Inflammatory macrophage treated with lipopolysaccharide for 4 hours (primary cell): Measurements from ENCODE around the gene NCAN.
"Not testable (repeated sequence)": the region's sequence is repeated elsewhere in the genome, so short reads cannot be mapped to it uniquely, and the experiment has no call there.

Experiments used
- DNase-seq: peaks from one replicate; pipeline ENCODE4 v3.0.0-alpha.2; 2020

NCAN gene

DNA sequence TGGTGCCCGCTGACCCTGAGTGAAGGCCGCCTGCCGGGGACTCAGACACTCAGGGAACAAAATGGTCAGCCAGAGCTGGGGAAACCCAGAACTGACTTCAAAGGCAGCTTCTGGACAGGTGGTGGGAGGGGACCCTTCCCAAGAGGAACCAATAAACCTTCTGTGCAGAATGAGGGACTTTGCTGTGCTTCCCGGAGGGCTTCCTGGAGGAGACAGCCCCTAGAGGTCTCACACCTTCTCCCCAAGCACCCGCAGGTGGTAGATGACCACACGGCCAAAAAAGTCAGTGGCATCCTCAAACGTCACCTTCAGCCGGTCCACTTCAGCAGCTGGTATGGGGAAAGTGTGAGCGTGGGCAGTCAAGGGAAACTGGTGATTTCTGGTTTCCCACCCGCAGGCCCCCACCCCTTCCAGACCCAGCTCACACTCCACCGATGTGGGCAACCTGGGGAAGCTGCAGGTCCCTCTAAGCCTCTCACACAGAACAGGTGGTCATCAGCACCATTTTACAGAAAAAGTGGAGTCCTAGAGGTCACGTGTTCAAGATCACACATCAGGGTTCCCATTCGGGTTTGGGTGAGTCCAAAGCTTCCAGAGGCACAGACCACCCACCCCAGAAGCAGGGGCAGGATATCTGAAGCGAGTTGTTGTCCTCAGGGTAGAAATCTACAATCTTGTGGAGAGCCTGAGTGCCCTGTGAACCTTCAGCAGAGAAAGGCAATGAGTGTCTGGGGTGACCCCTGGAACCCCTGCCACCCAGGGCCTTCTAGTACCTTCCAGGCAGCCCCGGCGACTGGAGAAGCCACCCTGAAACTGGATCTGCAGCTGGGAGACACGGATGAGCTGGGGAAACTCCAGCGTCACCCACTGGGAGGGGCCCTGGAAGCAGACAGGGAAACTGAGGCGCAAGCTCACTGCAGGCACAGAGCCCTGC, 9.8 kb upstream of the NCAN start:
- no peak for DNase-seq

DNA sequence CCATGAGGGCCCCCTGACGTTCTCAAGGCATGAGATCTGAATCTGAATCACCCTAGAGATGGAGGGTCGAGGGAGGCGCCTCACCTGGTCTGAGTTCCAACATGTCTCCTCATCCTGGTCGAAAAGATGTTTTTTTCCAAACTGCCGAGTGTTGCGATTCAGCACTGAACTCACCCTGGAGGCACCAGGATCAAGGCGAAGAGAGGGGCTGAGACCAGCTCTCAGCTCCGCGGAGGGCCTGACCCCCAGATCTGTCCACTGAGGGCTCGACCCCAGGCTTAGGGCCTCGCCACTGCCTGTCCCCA, 9.1 kb upstream of the NCAN start:
- no peak for DNase-seq

- DNase-seq = peak; percentile 94
Observed at GRCh38 chr19:19203012-19203856, 8.5 kb upstream of the NCAN start, which contains the start of gene NR2C2AP. Gene NR2C2AP, minus strand, starts transcription at chr19:19203414. Its CDS starts 354 bp downstream, at chr19:19203060.

DNA sequence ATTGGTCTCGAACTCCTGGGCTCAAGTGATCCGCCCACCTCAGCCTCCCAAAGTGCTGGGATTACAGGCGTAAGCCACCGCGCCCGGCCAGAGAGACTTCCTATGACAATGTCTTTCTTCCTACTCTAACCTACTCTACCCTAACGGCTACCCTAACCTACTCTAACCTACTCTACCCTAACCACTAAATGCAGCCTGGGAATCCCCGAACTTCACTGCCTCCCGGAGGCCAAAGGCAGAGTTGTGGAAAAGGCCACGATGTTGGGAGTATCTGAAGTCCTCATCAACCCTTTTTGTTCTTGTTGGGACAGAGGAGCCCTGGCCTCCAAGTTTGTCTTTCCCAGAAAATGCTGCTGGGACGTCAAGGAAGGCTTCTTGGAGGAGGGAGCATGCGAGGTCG, 7.6 kb upstream of the NCAN start:
- DNase-seq = no peak

GRCh38 chr19:19205416-19206410, 6.0 kb upstream of the NCAN start:
- no peak for DNase-seq

- no peak for DNase-seq
Observed at GRCh38 chr19:19206938-19207337, 4.8 kb upstream of the NCAN start.

GRCh38 chr19:19207637-19208572, 3.9 kb upstream of the NCAN start:
- DNase-seq = no peak

- DNase-seq = no peak
Observed at GRCh38 chr19:19209372-19209771, 2.4 kb upstream of the NCAN start.

DNA sequence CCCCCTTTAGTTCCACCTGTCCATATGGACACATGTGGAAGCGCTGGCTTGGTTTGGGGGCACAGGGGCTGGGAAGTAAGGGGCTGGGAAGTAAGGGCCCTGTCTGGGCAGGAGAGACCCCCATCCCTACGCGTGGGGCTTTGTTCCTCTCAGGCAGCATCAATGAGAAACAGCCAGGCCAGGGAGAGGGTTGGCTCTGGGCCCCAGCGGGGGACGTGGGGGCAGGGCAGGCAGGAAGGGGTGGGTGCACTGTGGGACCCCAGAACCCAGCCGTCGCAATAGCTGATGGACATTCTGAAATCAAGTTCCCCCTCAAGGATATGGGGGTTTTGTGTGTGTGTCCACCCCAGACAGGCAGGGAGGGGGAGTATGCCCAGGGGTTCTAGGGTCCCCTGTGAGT, 1.2 kb downstream of the NCAN start:
- DNase-seq = no peak

DNA sequence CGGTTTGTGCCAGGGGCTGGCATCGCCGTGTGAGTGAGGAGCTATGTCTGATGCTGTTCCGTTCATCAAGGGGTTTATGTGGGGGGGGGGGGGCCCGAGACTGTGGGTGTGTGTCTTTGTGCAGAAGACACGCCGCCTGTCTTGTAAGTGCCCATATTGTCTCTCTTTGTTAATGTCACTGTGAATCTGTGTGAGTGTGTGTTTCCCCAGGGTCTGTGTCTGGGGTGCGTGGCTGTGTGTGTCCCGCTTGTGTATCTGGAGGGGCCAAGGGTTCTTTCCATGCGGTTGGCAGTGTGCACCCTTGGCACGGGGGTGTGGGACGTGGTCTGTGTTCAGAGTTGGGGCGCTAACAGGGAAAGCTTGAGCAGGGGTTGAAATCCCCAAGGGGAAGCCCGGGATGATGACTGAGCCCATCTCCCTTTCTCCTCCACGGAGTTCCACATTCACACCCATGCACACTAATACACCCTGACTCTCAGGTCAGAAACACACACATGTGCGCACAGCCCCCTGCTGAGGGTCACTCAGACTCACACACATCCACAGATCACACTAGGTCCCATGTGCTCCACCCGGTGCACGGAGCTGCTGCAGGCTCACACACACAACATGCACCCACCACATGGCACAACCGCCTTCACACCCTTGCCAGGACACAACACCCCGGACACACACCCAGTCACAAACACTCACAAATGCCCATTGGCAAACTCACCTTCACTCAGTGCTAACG, 1.8 kb downstream of the NCAN start:
- DNase-seq = no peak

DNA sequence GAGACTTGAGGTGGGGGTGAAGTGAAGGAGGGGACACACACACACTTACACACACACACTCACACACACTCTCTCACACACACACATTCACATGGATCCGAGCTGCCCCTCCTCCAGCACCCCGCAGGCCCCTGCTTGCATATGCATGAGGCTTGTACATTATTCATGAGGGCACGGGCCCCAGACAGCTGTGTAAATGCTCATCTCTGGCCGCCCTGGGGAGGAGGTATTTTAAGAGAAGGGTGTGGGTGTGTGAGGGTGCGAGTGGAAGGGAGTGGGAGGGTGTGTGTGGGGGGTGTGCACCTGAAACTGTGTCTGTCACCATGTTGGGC, 2.4 kb downstream of the NCAN start:
- no peak for DNase-seq

GRCh38 chr19:19214892-19215291, 3.1 kb downstream of the NCAN start:
- DNase-seq = no peak

DNA sequence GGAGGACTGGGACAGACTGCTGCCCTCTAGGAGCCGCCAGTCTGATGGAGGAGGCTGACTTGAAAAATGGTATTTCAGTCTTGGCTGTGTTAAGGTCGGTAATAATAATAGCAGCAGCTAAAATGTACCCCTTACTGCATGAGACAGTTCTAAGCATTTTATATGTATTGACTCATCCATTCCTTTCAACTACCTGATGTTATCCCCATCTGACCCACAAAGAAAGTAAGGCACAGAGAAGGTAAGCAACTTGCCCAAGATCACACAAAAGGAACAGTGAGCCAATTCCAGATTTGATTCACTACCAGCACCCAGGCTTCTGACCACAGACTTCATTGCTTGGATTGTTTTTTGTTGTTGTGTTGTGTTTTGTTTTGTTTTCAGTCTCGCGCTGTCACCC, 4.0 kb downstream of the NCAN start:
- DNase-seq = no peak

DNA sequence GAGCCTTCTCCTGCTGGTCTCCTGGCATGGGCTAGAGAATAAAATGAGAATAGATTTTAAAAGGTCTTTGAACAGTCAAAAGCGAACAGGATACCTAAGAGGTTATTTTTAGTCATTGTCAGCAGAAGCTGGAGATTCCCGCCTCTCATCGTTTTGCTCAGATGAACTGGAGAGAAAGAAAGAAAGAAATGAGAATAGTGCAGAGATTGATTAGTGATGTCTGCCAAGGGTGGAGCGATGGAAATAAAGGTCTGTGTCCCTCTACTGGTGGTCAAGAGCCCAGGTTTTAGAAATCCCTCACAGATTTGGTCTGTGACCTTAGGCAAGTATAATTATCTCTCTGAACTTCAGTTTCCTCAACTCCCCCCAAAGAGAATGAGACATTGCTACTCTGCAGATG, 5.3 kb downstream of the NCAN start:
- peak; percentile 29 for DNase-seq

DNA sequence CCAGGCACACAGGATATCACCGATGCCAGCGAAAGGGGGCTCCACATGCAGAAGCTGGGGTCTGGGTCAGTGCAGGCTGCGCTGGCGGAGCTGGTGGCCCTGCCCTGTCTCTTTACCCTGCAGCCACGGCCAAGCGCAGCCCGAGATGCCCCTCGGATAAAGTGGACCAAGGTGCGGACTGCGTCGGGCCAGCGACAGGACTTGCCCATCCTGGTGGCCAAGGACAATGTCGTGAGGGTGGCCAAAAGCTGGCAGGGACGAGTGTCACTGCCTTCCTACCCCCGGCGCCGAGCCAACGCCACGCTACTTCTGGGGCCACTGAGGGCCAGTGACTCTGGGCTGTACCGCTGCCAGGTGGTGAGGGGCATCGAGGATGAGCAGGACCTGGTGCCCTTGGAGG, 7.2 kb downstream of the NCAN start:
- no peak for DNase-seq

DNA sequence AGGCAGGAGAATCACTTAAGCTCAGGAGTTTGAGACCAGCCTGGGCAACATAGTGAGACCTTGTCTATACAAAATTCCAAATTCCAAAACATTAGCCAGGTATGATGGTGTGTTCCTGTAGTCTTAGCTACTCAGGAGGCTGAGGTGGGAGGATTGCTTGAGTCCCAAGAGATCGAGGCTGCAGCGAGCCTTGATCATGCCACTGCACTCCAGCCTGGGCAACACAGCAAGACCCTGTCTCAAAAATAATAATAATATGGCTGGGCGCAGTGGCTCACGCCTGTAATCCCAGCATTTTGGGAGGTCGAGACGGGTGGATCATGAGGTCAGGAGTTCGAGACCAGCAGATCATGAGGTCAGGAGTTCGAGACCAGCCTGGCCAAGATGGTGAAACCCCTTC, 9.2 kb downstream of the NCAN start:
- DNase-seq = not testable (repeated sequence)

GRCh38 chr19:19223060-19223459, 11.3 kb downstream of the NCAN start:
- DNase-seq = no peak

DNA sequence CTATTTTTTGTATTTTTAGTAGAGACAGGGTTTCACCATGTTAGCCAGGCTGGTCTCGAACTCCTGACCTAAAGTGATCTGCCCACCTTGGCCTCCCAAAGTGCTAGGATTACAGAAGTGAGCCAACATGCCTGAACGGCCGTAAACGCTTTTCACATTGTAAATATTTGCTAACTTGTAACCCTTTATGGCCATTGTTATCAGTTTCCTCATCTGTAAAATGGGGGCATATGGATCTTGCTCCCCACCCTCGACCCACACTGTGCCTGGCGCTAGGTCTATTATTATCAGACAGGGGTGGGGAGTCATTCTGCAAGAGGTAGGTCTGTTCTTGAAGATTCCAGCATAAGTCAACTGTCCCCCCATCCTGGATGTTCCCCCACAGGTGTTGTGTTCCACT, 11.9 kb downstream of the NCAN start:
- DNase-seq = no peak

GRCh38 chr19:19224150-19224851, 12.5 kb downstream of the NCAN start:
- DNase-seq = no peak

DNA sequence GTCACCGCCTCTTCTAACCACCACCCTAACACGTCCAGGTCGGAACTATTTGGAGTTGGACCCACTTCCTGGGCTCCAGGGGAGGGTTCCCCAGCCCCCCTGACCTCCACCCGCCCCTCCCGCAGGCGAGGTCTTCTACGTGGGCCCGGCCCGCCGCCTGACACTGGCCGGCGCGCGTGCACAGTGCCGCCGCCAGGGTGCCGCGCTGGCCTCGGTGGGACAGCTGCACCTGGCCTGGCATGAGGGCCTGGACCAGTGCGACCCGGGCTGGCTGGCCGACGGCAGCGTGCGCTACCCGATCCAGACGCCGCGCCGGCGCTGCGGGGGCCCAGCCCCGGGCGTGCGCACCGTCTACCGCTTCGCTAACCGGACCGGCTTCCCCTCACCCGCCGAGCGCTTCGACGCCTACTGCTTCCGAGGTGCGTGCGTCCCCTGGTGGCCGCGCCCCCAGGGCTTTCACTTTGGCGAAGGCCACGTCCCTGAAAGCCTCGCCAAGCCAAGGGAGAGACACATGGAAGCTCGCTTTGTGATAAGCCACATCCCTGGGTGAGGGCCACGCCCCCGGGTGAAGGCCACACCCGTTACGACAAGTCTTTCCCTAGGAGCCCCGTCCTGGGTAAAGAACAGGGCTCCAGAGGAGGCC, 13.2 kb downstream of the NCAN start:
- peak; percentile 80 for DNase-seq
